Nephron (organoid): Measurements from ENCODE around the gene ADCY2.
A peak's percentile ranks its signal among the peaks of the same experiment; 100 is the strongest.

ENCODE experiments used
- H3K27ac Mint-ChIP-seq, 3 experiments: 2 replicates each; pipeline ENCODE4 v1.8.0; 2020; ENCODE audit warnings: mixed read lengths in 3 of 3, mild to moderate bottlenecking in 2 of 3, moderate library complexity in 1 of 3
- H3K27me3 Mint-ChIP-seq: 2 replicates; pipeline ENCODE4 v1.8.0; 2021; ENCODE audit warnings: low read depth, mild to moderate bottlenecking, moderate library complexity, mixed read lengths
- H3K36me3 Mint-ChIP-seq: 2 replicates; pipeline ENCODE4 v1.8.0; 2020; ENCODE audit warnings: low read depth, mixed read lengths
- H3K4me1 Mint-ChIP-seq: 2 replicates; pipeline ENCODE4 v1.8.0; 2020; ENCODE audit warnings: mixed read lengths
- H3K4me3 Mint-ChIP-seq, 3 experiments: 2 replicates each; pipeline ENCODE4 v1.8.0; 2020; ENCODE audit warnings: mild to moderate bottlenecking in 3 of 3, mixed read lengths in 3 of 3, moderate library complexity in 2 of 3
- H3K9me3 Mint-ChIP-seq: 2 replicates; pipeline ENCODE4 v1.8.0; 2020; ENCODE audit warnings: mixed read lengths
- CTCF ChIP-seq, 3 experiments: fragments of 200-600 bp; sonication (generic); IDR thresholded peaks; one replicate each; pipeline ENCODE4 v1.5.0; 2021; ENCODE audit warnings: antibody characterized with exemption in 3 of 3; ENCODE audit not compliant: unreplicated experiment in 3 of 3

ADCY2 gene

GRCh38 chr5:7586480-7586879 is 190.5 kb downstream of the ADCY2 start:
- H3K36me3 Mint-ChIP-seq = no peaks in the 10 kb centered on the region
- H3K4me3 Mint-ChIP-seq = no peak overlapping the region
- H3K27me3 Mint-ChIP-seq = no peaks in the 10 kb centered on the region
- H3K27ac Mint-ChIP-seq = no peak overlapping the region
- H3K4me1 Mint-ChIP-seq = no peaks in the 10 kb centered on the region
- no peaks in the 10 kb centered on the region for H3K9me3 Mint-ChIP-seq
- TF ChIP-seq CTCF (IDR thresholded peaks at IDR 0.05; ENCODE audit: unreplicated experiment in 3 of 3) = no peak

- Mint-ChIP-seq H3K4me3 (no peak overlapping the region), H3K9me3 (no peaks in the 10 kb centered on the region), H3K27me3 (no peaks in the 10 kb centered on the region), H3K36me3 (no peaks in the 10 kb centered on the region), H3K27ac (no peak overlapping the region), H3K4me1 (no peaks in the 10 kb centered on the region)
- no peak for TF ChIP-seq CTCF (IDR thresholded peaks at IDR 0.05; ENCODE audit: unreplicated experiment in 3 of 3)
Observed at GRCh38 chr5:7589800-7590199, 193.9 kb downstream of the ADCY2 start.

GRCh38 chr5:7592910-7593309 is 197.0 kb downstream of the ADCY2 start:
- H3K4me1 Mint-ChIP-seq = no peaks in the 10 kb centered on the region
- peak; percentile 30 to 42 (median 35) for TF ChIP-seq CTCF (IDR thresholded peaks at IDR 0.05; ENCODE audit: unreplicated experiment in 3 of 3)
- no peak overlapping the region for H3K27ac Mint-ChIP-seq
- H3K27me3 Mint-ChIP-seq = no peaks in the 10 kb centered on the region
- H3K36me3 Mint-ChIP-seq = no peaks in the 10 kb centered on the region
- no peak overlapping the region for H3K4me3 Mint-ChIP-seq
- no peaks in the 10 kb centered on the region for H3K9me3 Mint-ChIP-seq

- TF ChIP-seq CTCF (IDR thresholded peaks at IDR 0.05; ENCODE audit: unreplicated experiment in 3 of 3) = no peak
- Mint-ChIP-seq H3K4me1 (no peaks in the 10 kb centered on the region), H3K4me3 (no peak overlapping the region), H3K27ac (no peak overlapping the region), H3K9me3 (no peaks in the 10 kb centered on the region), H3K27me3 (peaks cover 7% of the 10 kb centered on the region), H3K36me3 (no peaks in the 10 kb centered on the region)
Observed at GRCh38 chr5:7597059-7597642, 201.2 kb downstream of the ADCY2 start.

- no peak overlapping the region for H3K27ac Mint-ChIP-seq
- no peaks in the 10 kb centered on the region for H3K4me1 Mint-ChIP-seq
- peaks cover 4% of the 10 kb centered on the region for H3K36me3 Mint-ChIP-seq
- no peak for TF ChIP-seq CTCF (IDR thresholded peaks at IDR 0.05; ENCODE audit: unreplicated experiment in 3 of 3)
- no peaks in the 10 kb centered on the region for H3K27me3 Mint-ChIP-seq
- no peak overlapping the region for H3K4me3 Mint-ChIP-seq
- peaks cover 4% of the 10 kb centered on the region for H3K9me3 Mint-ChIP-seq
Observed at GRCh38 chr5:7606840-7607465, 211.0 kb downstream of the ADCY2 start.

GRCh38 chr5:7608772-7609171 is 212.8 kb downstream of the ADCY2 start:
- Mint-ChIP-seq H3K27ac (no peak overlapping the region), H3K27me3 (no peaks in the 10 kb centered on the region), H3K9me3 (no peaks in the 10 kb centered on the region), H3K36me3 (peaks cover 3% of the 10 kb centered on the region), H3K4me1 (no peaks in the 10 kb centered on the region), H3K4me3 (no peak overlapping the region)
- TF ChIP-seq CTCF (IDR thresholded peaks at IDR 0.05; ENCODE audit: unreplicated experiment in 3 of 3) = no peak
